GM19239 (cell line): Measurements from ENCODE around the gene PANK2.
"Not testable (repeated sequence)": the region's sequence is repeated elsewhere in the genome, so short reads cannot be mapped to it uniquely, and the experiment has no call there.

ENCODE experiments used
- DNase-seq: peaks from one replicate; pipeline ENCODE4 v3.0.0; 2011; ENCODE audit warnings: low spot score; ENCODE audit not compliant: insufficient read length
- FAIRE-seq: peaks from 2 replicates; lab custom pipeline; 2011; peaks lifted over from hg19 to GRCh38; lab: Jason Lieb, UNC

PANK2 gene

GRCh38 chr20:3924304-3925112 lies 35.3 kb downstream of the PANK2 start:
- DNase-seq (no peak), FAIRE-seq (no peak)

DNA sequence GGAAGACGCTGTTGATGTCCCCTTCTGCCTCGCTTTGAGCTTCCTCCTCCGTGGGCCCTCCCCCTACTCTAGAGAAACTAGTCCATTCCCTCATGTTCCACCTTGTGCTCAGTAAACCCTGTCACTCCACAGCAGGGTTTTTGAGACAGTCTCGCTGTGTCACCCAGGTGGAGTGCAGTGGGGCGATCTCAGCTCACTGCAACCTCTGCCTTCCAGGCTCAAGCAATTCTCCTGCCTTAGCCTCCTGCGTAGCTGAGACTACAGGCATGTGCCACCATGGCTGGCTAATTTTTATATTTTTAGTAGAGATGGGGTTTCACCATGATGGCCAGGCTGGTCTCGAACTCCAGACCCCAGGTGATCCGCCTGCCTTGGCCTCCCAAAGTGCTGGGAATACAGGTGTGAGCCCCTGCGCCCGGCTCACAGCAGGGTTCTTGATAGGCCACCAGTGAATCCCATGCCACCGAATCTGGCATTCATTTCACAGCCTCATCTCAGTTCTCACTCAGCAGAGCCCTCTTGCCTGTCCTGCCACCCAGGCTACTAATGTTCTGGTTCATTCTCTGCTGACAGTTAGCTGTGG lies 36.0 kb downstream of the PANK2 start:
- FAIRE-seq (no peak), DNase-seq (no peak)

GRCh38 chr20:3925899-3926638 lies 36.9 kb downstream of the PANK2 start:
- no peak for FAIRE-seq

GRCh38 chr20:3927486-3928291 lies 38.5 kb downstream of the PANK2 start:
- DNase-seq (no peak), FAIRE-seq (no peak)

More at GRCh38 chr20:3925899-3926638, 36.9 kb downstream of the PANK2 start:
- DNase-seq = no peak

- no peak for DNase-seq
- no peak for FAIRE-seq
These were observed 40.5 kb downstream of the PANK2 start for GRCh38 chr20:3929713-3930060.

DNA sequence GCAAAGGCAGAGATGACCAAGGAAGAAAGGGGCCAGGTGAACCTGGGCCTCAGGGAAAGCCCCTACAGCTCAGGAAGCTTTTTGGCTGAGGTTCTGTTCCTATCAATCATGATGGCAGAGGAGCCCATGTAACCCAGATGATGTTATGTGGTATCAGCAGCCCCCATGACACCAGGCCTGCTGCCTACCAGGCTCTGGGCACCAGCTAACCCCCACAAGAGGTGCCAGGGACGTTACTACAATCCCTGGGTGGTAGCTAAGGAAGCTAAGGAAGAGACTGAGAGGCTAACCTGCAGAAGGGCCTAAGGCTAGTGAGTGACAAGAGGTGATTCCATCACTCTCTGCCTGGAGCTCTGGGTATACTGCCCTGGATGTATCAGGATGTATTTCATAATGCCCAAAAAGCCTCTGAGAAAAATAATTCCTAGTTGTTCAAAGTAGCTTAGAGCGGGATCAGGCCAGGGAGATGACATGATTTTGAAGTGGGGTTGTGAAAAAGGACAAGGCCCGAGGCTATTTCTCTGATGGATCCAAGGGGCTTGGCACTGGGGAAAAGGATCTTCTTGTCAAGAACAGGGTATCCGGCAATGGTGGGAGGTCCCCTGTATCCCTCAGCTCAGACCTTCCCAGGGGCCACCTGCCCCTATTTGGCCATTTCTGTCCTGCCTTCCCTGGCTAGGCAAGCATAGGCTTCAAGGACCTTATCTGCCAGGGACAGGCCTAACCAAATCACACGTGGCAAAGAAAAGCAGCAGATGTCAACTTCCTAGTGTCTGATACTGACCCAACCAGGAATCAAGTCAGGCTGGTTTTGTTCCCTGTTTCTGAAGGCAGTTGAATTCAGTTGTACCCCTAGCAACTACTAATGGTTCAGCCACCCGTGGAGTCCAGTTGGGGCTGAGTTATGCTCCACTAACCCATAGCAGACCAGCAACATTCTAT lies 41.3 kb downstream of the PANK2 start:
- DNase-seq (no peak), FAIRE-seq (no peak)

DNA sequence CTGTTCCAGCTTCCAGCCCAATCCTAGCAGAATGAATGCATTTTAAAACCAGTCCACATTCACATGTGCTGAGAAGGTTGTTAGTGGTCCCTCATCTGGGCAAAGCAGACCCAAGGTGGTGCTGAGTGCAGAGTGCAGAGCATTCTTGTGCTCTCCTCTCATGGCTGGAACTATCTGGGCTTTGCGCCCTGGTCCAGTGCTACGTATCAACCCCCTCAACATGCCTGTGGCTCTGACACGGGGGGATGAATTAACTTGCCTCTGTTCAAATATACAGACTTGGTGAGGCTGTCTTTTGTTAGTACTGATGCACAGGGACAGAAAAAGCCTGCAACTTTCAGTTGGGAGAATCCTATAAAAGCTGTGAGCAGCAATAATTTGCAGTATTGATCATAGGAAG lies 42.5 kb downstream of the PANK2 start:
- FAIRE-seq = no peak
- DNase-seq = no peak

DNA sequence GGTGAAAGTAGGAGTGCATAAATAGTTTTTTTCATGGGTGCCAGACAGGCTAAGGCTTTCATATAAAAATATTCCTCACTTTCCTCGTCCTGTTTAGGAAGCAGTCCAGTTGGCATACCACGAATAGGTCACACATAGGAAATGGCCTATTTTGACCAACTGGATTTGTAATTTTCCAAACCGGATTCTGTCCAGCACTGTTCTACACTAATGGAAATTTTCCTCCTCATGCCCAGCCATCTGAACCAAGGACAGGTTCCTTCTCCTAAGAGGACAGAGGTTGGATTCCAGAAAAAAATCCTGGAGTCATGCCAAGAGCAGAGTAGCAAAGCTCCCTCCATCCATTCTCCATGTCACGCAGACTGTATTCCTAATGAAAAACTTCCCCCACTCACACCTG lies 43.1 kb downstream of the PANK2 start:
- FAIRE-seq = no peak
- no peak for DNase-seq

- FAIRE-seq (peak; percentile 76), DNase-seq (peak; percentile 30)
These were observed 43.5 kb downstream of the PANK2 start for GRCh38 chr20:3932681-3933080.

DNA sequence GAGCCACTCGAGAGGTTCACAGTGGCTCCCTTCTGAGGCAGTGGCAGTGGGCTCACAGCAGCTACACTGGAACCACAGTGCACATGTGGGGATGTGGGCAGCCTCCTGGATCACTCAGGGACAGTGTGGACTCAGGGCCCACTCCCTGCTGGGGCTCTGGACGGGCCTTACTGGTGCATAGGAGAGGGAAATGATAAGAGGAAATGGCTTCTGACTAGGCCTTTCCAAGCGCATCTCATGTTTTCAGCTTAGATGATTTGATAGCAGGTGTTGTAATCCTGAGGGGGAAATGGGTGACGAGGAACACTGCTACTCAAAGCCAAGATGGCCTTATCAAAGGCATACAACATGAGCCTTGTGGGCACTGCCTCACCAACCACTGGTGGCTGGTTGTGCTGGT lies 44.0 kb downstream of the PANK2 start:
- no peak for FAIRE-seq
- no peak for DNase-seq

- FAIRE-seq (no peak), DNase-seq (no peak)
These were observed 45.4 kb downstream of the PANK2 start for GRCh38 chr20:3934624-3935023.

- DNase-seq (no peak), FAIRE-seq (no peak)
These were observed 46.2 kb downstream of the PANK2 start for GRCh38 chr20:3935295-3935955.

GRCh38 chr20:3935956-3936340 lies 46.8 kb downstream of the PANK2 start:
- FAIRE-seq (peak; percentile 40), DNase-seq (no peak)

DNA sequence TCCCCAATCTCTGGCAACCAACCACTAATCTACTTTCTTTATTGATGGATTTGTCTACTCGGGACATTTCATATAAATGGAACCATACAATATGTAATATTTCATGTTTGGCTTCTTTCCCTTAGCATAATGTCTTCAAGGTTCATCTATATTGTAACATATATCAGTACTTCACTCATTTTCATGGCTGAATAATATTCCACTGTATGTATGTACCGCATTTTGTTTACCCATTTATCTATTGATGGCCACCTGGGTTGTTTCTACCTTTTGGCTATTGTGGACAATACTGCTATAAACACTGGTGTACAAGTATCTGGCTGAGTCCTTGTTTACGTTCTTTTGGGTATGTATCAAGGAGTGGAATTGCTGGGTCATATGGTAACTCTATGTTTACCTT lies 48.4 kb downstream of the PANK2 start:
- FAIRE-seq (no peak), DNase-seq (no peak)

- no peak for FAIRE-seq
- no peak for DNase-seq
These were observed 51.7 kb downstream of the PANK2 start for GRCh38 chr20:3940905-3941304.

DNA sequence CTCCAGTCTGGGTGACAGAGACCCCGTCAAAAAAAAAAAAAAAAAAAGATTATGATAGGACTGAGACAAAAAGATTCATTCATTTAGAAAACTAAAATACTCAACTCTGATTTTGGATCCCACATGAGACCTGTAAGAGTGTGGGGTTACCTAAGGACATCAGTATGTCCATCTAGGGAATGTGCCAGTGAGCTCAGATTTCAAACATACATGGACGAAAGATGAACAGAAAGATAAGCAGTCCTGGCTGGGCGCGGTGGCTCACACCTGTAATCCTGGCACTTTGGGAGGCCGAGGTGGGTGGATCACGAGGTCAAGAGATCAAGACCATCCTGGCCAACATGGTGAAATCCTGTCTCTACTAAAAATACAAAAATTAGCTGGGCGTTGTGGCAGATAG lies 57.5 kb downstream of the PANK2 start:
- FAIRE-seq, DNase-seq: not testable (repeated sequence)

- no peak for FAIRE-seq
These were observed 75.5 kb downstream of the PANK2 start for GRCh38 chr20:3964719-3965118.

DNA sequence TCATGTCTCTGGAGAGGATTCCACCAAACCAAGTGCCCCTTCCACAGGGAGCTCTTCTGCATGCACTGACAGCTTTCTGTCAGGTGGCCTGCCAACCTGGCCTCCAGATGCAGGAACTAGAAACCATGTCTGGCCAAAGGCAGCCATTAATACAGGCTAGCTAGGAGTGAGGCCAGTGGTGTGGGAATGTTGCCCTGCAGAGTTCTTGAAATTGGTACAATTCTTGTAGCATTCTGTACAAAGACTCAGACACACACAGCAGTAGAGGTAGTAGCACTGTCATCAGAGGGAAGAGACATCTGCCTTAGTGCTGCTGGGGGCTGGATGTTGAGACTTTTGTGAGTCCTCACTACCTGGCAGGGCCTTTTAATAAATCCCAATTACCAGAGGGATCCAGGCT lies 77.4 kb downstream of the PANK2 start:
- no peak for DNase-seq

More at GRCh38 chr20:3964719-3965118, 75.5 kb downstream of the PANK2 start:
- DNase-seq = no peak

GRCh38 chr20:3970016-3970415 lies 80.8 kb downstream of the PANK2 start:
- FAIRE-seq (no peak), DNase-seq (no peak)

More for the DNA sequence above, 77.4 kb downstream of the PANK2 start:
- FAIRE-seq = no peak
